Heart left ventricle (tissue), 13 donors: ENCODE measurements around the gene SEC61A1.
A peak's percentile ranks its signal among the peaks of the same experiment; 100 is the strongest.

Source experiments
- POLR2A ChIP-seq, 2 donors: fragments of 450-650 bp; IDR thresholded peaks; one replicate each; pipeline ENCODE4 v1.6.1; 2017; ENCODE audit warnings: antibody characterized with exemption in 2 of 2, mild to moderate bottlenecking in 2 of 2, moderate library complexity in 2 of 2
- TF ChIP-seq, protein P1 (sequence below), 12 donors: fragments of 200-600 bp; sonication (generic) in 4 of 12; IDR thresholded peaks; one replicate each; pipeline versions ENCODE4 v1.5.0 to v1.8.0; 2018 to 2022; ENCODE audit warnings: antibody characterized with exemption in 12 of 12, mild to moderate bottlenecking in 5 of 12
- donor health status: ischemic (EF 13 %, LVEDD 7.1; RV severe dilation, severe dysfunction).
- donor health status: DM: no; HTN: yes; CAD: no.
- donor health status: DM: no; HTN: no; CAD: no.
- donor health status: ischemic (EF 25% LVEDD 6.9; RV normal size, moderate dysfunction).
- donor health status: ischemic (EF 25% LVEDD 5.7; RV mildly dilated, moderate dysfunction).
- donor health status: ischemic (EF 35%, LVEDD 5.7; RV mildly dilated, moderate dysfunction).
- donor health status: nonischemic (EF 11% LVEDD 7.7; RV severe dilation, severe dysfunction).
- donor health status: DM: yes; HTN: yes; CAD: no.
- donor health status: PGD.
- donor health status: ischemic (EF 29% LVEDD 5.4; RV normal size, mild dysfunction).
- donor health status: nonischemic (EF 23%, LVEDD 6.1; RV moderate dilation, normal function).

- TF ChIP-seq, protein P1, sequence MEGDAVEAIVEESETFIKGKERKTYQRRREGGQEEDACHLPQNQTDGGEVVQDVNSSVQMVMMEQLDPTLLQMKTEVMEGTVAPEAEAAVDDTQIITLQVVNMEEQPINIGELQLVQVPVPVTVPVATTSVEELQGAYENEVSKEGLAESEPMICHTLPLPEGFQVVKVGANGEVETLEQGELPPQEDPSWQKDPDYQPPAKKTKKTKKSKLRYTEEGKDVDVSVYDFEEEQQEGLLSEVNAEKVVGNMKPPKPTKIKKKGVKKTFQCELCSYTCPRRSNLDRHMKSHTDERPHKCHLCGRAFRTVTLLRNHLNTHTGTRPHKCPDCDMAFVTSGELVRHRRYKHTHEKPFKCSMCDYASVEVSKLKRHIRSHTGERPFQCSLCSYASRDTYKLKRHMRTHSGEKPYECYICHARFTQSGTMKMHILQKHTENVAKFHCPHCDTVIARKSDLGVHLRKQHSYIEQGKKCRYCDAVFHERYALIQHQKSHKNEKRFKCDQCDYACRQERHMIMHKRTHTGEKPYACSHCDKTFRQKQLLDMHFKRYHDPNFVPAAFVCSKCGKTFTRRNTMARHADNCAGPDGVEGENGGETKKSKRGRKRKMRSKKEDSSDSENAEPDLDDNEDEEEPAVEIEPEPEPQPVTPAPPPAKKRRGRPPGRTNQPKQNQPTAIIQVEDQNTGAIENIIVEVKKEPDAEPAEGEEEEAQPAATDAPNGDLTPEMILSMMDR (IDR thresholded peaks at IDR 0.05), result peak; percentile 39 to 68 (median 56)
- TF ChIP-seq POLR2A (IDR thresholded peaks at IDR 0.05), result no peak
Observed at GRCh38 chr3:128068156-128068620, 16.0 kb downstream of the SEC61A1 start.
